Activated naive CD8-positive, alpha-beta T cell (primary cell): Measurements from ENCODE around the gene SGCE.

ENCODE experiments used
- H3K27ac Mint-ChIP-seq: one replicate; pipeline ENCODE4 v1.8.0; 2021; ENCODE audit warnings: mixed read lengths
- H3K27me3 Mint-ChIP-seq: one replicate; pipeline ENCODE4 v1.8.0; 2021; ENCODE audit warnings: mixed read lengths
- H3K36me3 Mint-ChIP-seq: one replicate; pipeline ENCODE4 v1.8.0; 2021; ENCODE audit warnings: mixed read lengths
- H3K4me1 Mint-ChIP-seq: one replicate; pipeline ENCODE4 v1.8.0; 2021; ENCODE audit warnings: low read depth, mixed read lengths
- H3K4me3 Mint-ChIP-seq: one replicate; pipeline ENCODE4 v1.8.0; 2021; ENCODE audit warnings: mild to moderate bottlenecking, mixed read lengths
- H3K9me3 Mint-ChIP-seq: one replicate; pipeline ENCODE4 v1.8.0; 2021; ENCODE audit warnings: low read depth, mixed read lengths

SGCE gene

GRCh38 chr7:94649450-94649849 lies 6.5 kb downstream of the SGCE start:
- Mint-ChIP-seq H3K27ac (no peak overlapping the region), H3K9me3 (no peaks in the 10 kb centered on the region), H3K36me3 (no peaks in the 10 kb centered on the region), H3K27me3 (peaks cover 34% of the 10 kb centered on the region), H3K4me1 (no peaks in the 10 kb centered on the region), H3K4me3 (no peak overlapping the region)

- Mint-ChIP-seq H3K9me3 (no peaks in the 10 kb centered on the region), H3K27ac (no peak overlapping the region), H3K4me1 (no peaks in the 10 kb centered on the region), H3K4me3 (no peak overlapping the region), H3K36me3 (no peaks in the 10 kb centered on the region), H3K27me3 (peaks cover 36% of the 10 kb centered on the region)
Observed at GRCh38 chr7:94648731-94649130, 7.2 kb downstream of the SGCE start.

- no peak overlapping the region for H3K27ac Mint-ChIP-seq
- no peaks in the 10 kb centered on the region for H3K36me3 Mint-ChIP-seq
- peaks cover 41% of the 10 kb centered on the region for H3K27me3 Mint-ChIP-seq
- H3K9me3 Mint-ChIP-seq, result no peaks in the 10 kb centered on the region
- no peak overlapping the region for H3K4me3 Mint-ChIP-seq
- no peaks in the 10 kb centered on the region for H3K4me1 Mint-ChIP-seq
Observed at GRCh38 chr7:94647295-94647694, 8.6 kb downstream of the SGCE start.

GRCh38 chr7:94643771-94644545 lies 12.0 kb downstream of the SGCE start:
- Mint-ChIP-seq H3K9me3 (no peaks in the 10 kb centered on the region), H3K36me3 (no peaks in the 10 kb centered on the region), H3K27ac (no peak overlapping the region), H3K4me3 (no peak overlapping the region), H3K27me3 (peaks cover 34% of the 10 kb centered on the region), H3K4me1 (no peaks in the 10 kb centered on the region)

GRCh38 chr7:94642838-94643653 lies 12.9 kb downstream of the SGCE start:
- Mint-ChIP-seq H3K4me3 (no peak overlapping the region), H3K36me3 (no peaks in the 10 kb centered on the region), H3K9me3 (no peaks in the 10 kb centered on the region), H3K27me3 (peaks cover 35% of the 10 kb centered on the region), H3K4me1 (no peaks in the 10 kb centered on the region), H3K27ac (no peak overlapping the region)

- H3K36me3 Mint-ChIP-seq, result no peaks in the 10 kb centered on the region
- H3K9me3 Mint-ChIP-seq, result no peaks in the 10 kb centered on the region
- H3K27me3 Mint-ChIP-seq, result peaks cover 24% of the 10 kb centered on the region
- H3K27ac Mint-ChIP-seq, result no peak overlapping the region
- H3K4me3 Mint-ChIP-seq, result no peak overlapping the region
- no peaks in the 10 kb centered on the region for H3K4me1 Mint-ChIP-seq
Observed at GRCh38 chr7:94639384-94639783, 16.5 kb downstream of the SGCE start.

- Mint-ChIP-seq H3K36me3 (no peaks in the 10 kb centered on the region), H3K4me3 (no peak overlapping the region), H3K27ac (no peak overlapping the region), H3K27me3 (peaks cover 7% of the 10 kb centered on the region), H3K4me1 (no peaks in the 10 kb centered on the region), H3K9me3 (no peaks in the 10 kb centered on the region)
Observed at GRCh38 chr7:94635687-94636086, 20.2 kb downstream of the SGCE start.

- Mint-ChIP-seq H3K4me3 (no peak overlapping the region), H3K9me3 (no peaks in the 10 kb centered on the region), H3K27me3 (peaks cover 10% of the 10 kb centered on the region), H3K27ac (no peak overlapping the region), H3K36me3 (no peaks in the 10 kb centered on the region), H3K4me1 (no peaks in the 10 kb centered on the region)
Observed at GRCh38 chr7:94634502-94634901, 21.4 kb downstream of the SGCE start.

- no peak overlapping the region for H3K4me3 Mint-ChIP-seq
- H3K27me3 Mint-ChIP-seq, result peaks cover 8% of the 10 kb centered on the region
- no peak overlapping the region for H3K27ac Mint-ChIP-seq
- H3K9me3 Mint-ChIP-seq, result no peaks in the 10 kb centered on the region
- H3K36me3 Mint-ChIP-seq, result no peaks in the 10 kb centered on the region
- no peaks in the 10 kb centered on the region for H3K4me1 Mint-ChIP-seq
Observed at GRCh38 chr7:94633687-94634086, 22.2 kb downstream of the SGCE start.

GRCh38 chr7:94633014-94633341 lies 23.0 kb downstream of the SGCE start:
- H3K4me1 Mint-ChIP-seq, result no peaks in the 10 kb centered on the region
- no peaks in the 10 kb centered on the region for H3K9me3 Mint-ChIP-seq
- H3K4me3 Mint-ChIP-seq, result no peak overlapping the region
- no peaks in the 10 kb centered on the region for H3K36me3 Mint-ChIP-seq
- no peak overlapping the region for H3K27ac Mint-ChIP-seq
- peaks cover 8% of the 10 kb centered on the region for H3K27me3 Mint-ChIP-seq

- Mint-ChIP-seq H3K27me3 (peaks cover 5% of the 10 kb centered on the region), H3K9me3 (no peaks in the 10 kb centered on the region), H3K27ac (no peak overlapping the region), H3K36me3 (no peaks in the 10 kb centered on the region), H3K4me1 (no peaks in the 10 kb centered on the region), H3K4me3 (no peak overlapping the region)
Observed at GRCh38 chr7:94632338-94633013, 23.5 kb downstream of the SGCE start.

- Mint-ChIP-seq H3K27ac (no peak overlapping the region), H3K27me3 (peaks cover 9% of the 10 kb centered on the region), H3K36me3 (no peaks in the 10 kb centered on the region), H3K9me3 (no peaks in the 10 kb centered on the region), H3K4me3 (no peak overlapping the region), H3K4me1 (no peaks in the 10 kb centered on the region)
Observed at GRCh38 chr7:94630855-94631254, 25.1 kb downstream of the SGCE start.

GRCh38 chr7:94623820-94624219 lies 32.1 kb downstream of the SGCE start:
- Mint-ChIP-seq H3K27me3 (peaks cover 5% of the 10 kb centered on the region), H3K4me3 (no peak overlapping the region), H3K27ac (no peak overlapping the region)

GRCh38 chr7:94621120-94621519 lies 34.8 kb downstream of the SGCE start:
- Mint-ChIP-seq H3K4me3 (no peak overlapping the region), H3K9me3 (no peaks in the 10 kb centered on the region), H3K4me1 (peaks cover 11% of the 10 kb centered on the region), H3K27me3 (no peaks in the 10 kb centered on the region), H3K36me3 (no peaks in the 10 kb centered on the region), H3K27ac (no peak overlapping the region)

More at GRCh38 chr7:94623820-94624219, 32.1 kb downstream of the SGCE start:
- Mint-ChIP-seq H3K4me1 (peaks cover 11% of the 10 kb centered on the region), H3K9me3 (no peaks in the 10 kb centered on the region), H3K36me3 (no peaks in the 10 kb centered on the region)

- Mint-ChIP-seq H3K27ac (no peak overlapping the region), H3K27me3 (peaks cover 2% of the 10 kb centered on the region), H3K4me1 (peaks cover 11% of the 10 kb centered on the region), H3K4me3 (no peak overlapping the region), H3K9me3 (no peaks in the 10 kb centered on the region), H3K36me3 (no peaks in the 10 kb centered on the region)
Observed at GRCh38 chr7:94620703-94621118, 35.2 kb downstream of the SGCE start.
